ENCODE data around the gene FBXO48.
"Not testable (repeated sequence)": the region's sequence is repeated elsewhere in the genome, so short reads cannot be mapped to it uniquely, and the experiment has no call there.

FBXO48 gene

GRCh38 chr2:68472796-68473414 is 5.8 kb upstream of the FBXO48 start:
- DNase-seq (ENCODE audit: low read depth in 1 of 2, low spot score in 1 of 2), result no peak

GRCh38 chr2:68471385-68471784 is 4.3 kb upstream of the FBXO48 start:
- no peak for DNase-seq (ENCODE audit: low read depth in 1 of 2, low spot score in 1 of 2)

- DNase-seq (ENCODE audit: low read depth in 1 of 2, low spot score in 1 of 2), result no peak
These were observed 2.8 kb upstream of the FBXO48 start for GRCh38 chr2:68469935-68470334.

- no peak for DNase-seq (ENCODE audit: low read depth in 1 of 2, low spot score in 1 of 2)
These were observed 1.7 kb upstream of the FBXO48 start for GRCh38 chr2:68468801-68469200.

GRCh38 chr2:68466778-68467076 is 367 bp downstream of the FBXO48 start:
- DNase-seq (ENCODE audit: low read depth in 1 of 2, low spot score in 1 of 2), result no peak

- no peak for DNase-seq (ENCODE audit: low read depth in 1 of 2, low spot score in 1 of 2)
These were observed 725 bp downstream of the FBXO48 start for GRCh38 chr2:68466361-68466777.

- no peak for DNase-seq (ENCODE audit: low read depth in 1 of 2, low spot score in 1 of 2)
These were observed 1.8 kb downstream of the FBXO48 start for GRCh38 chr2:68465081-68465916.

GRCh38 chr2:68464651-68465050 is 2.4 kb downstream of the FBXO48 start:
- no peak for DNase-seq (ENCODE audit: low read depth in 1 of 2, low spot score in 1 of 2)

- DNase-seq (ENCODE audit: low read depth in 1 of 2, low spot score in 1 of 2), result no peak
These were observed 3.7 kb downstream of the FBXO48 start for GRCh38 chr2:68463287-68463877.

- DNase-seq (ENCODE audit: low read depth in 1 of 2, low spot score in 1 of 2), result no peak
These were observed 8.1 kb downstream of the FBXO48 start for GRCh38 chr2:68458981-68459380.

GRCh38 chr2:68456198-68456597 is 10.9 kb downstream of the FBXO48 start:
- DNase-seq (ENCODE audit: low read depth in 1 of 2, low spot score in 1 of 2), result no peak

- no peak for DNase-seq (ENCODE audit: low read depth in 1 of 2, low spot score in 1 of 2)
These were observed 12.4 kb downstream of the FBXO48 start for GRCh38 chr2:68454719-68455118.

GRCh38 chr2:68453761-68454360 is 13.2 kb downstream of the FBXO48 start:
- no peak for DNase-seq (ENCODE audit: low read depth in 1 of 2, low spot score in 1 of 2)

GRCh38 chr2:68452158-68452900 is 14.8 kb downstream of the FBXO48 start:
- no peak for DNase-seq (ENCODE audit: low read depth in 1 of 2, low spot score in 1 of 2)

- DNase-seq (ENCODE audit: low read depth in 1 of 2, low spot score in 1 of 2), result no peak
These were observed 18.1 kb downstream of the FBXO48 start for GRCh38 chr2:68448671-68449653.

- no peak for DNase-seq (ENCODE audit: low read depth in 1 of 2, low spot score in 1 of 2)
These were observed 20.0 kb downstream of the FBXO48 start for GRCh38 chr2:68447118-68447517.

GRCh38 chr2:68446425-68446824 is 20.7 kb downstream of the FBXO48 start:
- not testable (repeated sequence) for DNase-seq (ENCODE audit: low read depth in 1 of 2, low spot score in 1 of 2)

GRCh38 chr2:68441994-68442322 is 25.1 kb downstream of the FBXO48 start:
- no peak for DNase-seq (ENCODE audit: low read depth in 1 of 2, low spot score in 1 of 2)

GRCh38 chr2:68441179-68441993 is 25.7 kb downstream of the FBXO48 start:
- DNase-seq (ENCODE audit: low read depth in 1 of 2, low spot score in 1 of 2), result peak; percentile 42 to 58

All from stimulated activated CD4-positive, alpha-beta T cell treated with anti-CD3 and anti-CD28 coated beads, Interleukin-15, amount 100 ng/mL, for 1 hour (primary cell).